Bronchial epithelial cell (primary cell): ENCODE measurements around the gene PTPN23. TPM values are rescaled to one million over a fixed set of nuclear protein-coding genes. Genes with fewer than 3 reads are reported as not detected.

Experiments used
- DNase-seq: peaks from one replicate; pipeline ENCODE4 v3.0.0-alpha.2; 2010; ENCODE audit warnings: low read depth
- FAIRE-seq: peaks from 2 replicates; lab custom pipeline; 2011; peaks lifted over from hg19 to GRCh38; lab: Jason Lieb, UNC
- H3K27me3 ChIP-seq: 2 replicates; pipeline ENCODE4 v1.5.1; 2011; ENCODE audit warnings: low read length; ENCODE audit not compliant: control insufficient read depth, insufficient read depth
- H3K36me3 ChIP-seq: 2 replicates; pipeline ENCODE4 v1.5.1; 2011; ENCODE audit warnings: low read length; ENCODE audit not compliant: control insufficient read depth, insufficient read depth
- H3K4me3 ChIP-seq: 2 replicates; pipeline ENCODE4 v1.5.1; 2011; ENCODE audit warnings: mild to moderate bottlenecking, low read depth, low read length, control low read depth
- CTCF ChIP-seq: IDR thresholded peaks from 2 replicates; pipeline ENCODE4 v1.5.1; 2011; ENCODE audit warnings: mild to moderate bottlenecking, moderate library complexity, low read length, control low read depth, inconsistent platforms; ENCODE audit not compliant: insufficient read depth, severe bottlenecking
- total RNA-seq: library from RNA; depleted of rRNA; stranded (reverse); fragments of >200 nt; gene quantifications from 2 replicates; pipeline ENCODE4 v1.2.1, GENCODE V29; 2014

PTPN23 gene
- 12.6 and 12.7 TPM in 2 replicates for total RNA-seq

- no peaks in the 10 kb centered on the region for H3K27me3 ChIP-seq
- peaks cover 1% of the 10 kb centered on the region for H3K36me3 ChIP-seq
- FAIRE-seq, result peak; percentile 52
- DNase-seq, result peak; percentile 96
- H3K4me3 ChIP-seq, result peak within 1 kb of the TSS; percentile 99
- no peak for TF ChIP-seq CTCF
Observed at GRCh38 chr3:47380601-47381316, at the start of gene PTPN23. PTPN23 (plus strand) TSS chr3:47381021; CDS start chr3:47381097, 76 bp downstream.

GRCh38 chr3:47333907-47334306 is 46.9 kb upstream of the PTPN23 start:
- FAIRE-seq, result no peak
- Histone ChIP-seq H3K27me3 (no peaks in the 10 kb centered on the region), H3K4me3 (no peak overlapping the region), H3K36me3 (peaks cover 22% of the 10 kb centered on the region)
- DNase-seq, result no peak
- no peak for TF ChIP-seq CTCF

- no peak for TF ChIP-seq CTCF
- FAIRE-seq (no peak), DNase-seq (no peak)
- H3K4me3 ChIP-seq, result no peak overlapping the region
- peaks cover 16% of the 10 kb centered on the region for H3K36me3 ChIP-seq
- H3K27me3 ChIP-seq, result no peaks in the 10 kb centered on the region
Observed at GRCh38 chr3:47337656-47338055, 43.2 kb upstream of the PTPN23 start.

GRCh38 chr3:47339951-47340350 is 40.9 kb upstream of the PTPN23 start:
- no peak for TF ChIP-seq CTCF
- H3K27me3 ChIP-seq, result no peaks in the 10 kb centered on the region
- H3K36me3 ChIP-seq, result peaks cover 16% of the 10 kb centered on the region
- FAIRE-seq (no peak), DNase-seq (no peak)
- H3K4me3 ChIP-seq, result no peak overlapping the region

GRCh38 chr3:47340866-47341265 is 40.0 kb upstream of the PTPN23 start:
- no peak for FAIRE-seq
- no peak for TF ChIP-seq CTCF
- peaks cover 16% of the 10 kb centered on the region for H3K36me3 ChIP-seq

GRCh38 chr3:47342151-47342550 is 38.7 kb upstream of the PTPN23 start:
- no peak for DNase-seq
- Histone ChIP-seq H3K4me3 (no peak overlapping the region), H3K36me3 (peaks cover 12% of the 10 kb centered on the region), H3K27me3 (no peaks in the 10 kb centered on the region)
- TF ChIP-seq CTCF, result no peak
- FAIRE-seq, result no peak

More at GRCh38 chr3:47340866-47341265, 40.0 kb upstream of the PTPN23 start:
- H3K4me3 ChIP-seq, result no peak overlapping the region
- no peaks in the 10 kb centered on the region for H3K27me3 ChIP-seq
- no peak for DNase-seq
